Kidney (tissue), 22 donors: ENCODE results near the gene PFDN2. TPM values are rescaled to one million over a fixed set of nuclear protein-coding genes. Genes with fewer than 3 reads are reported as not detected.
A peak's percentile ranks its signal among the peaks of the same experiment; 100 is the strongest.

Experiments
- DNase-seq, 5 donors: peaks; one replicate each; pipeline ENCODE4 v3.0.0-alpha.2; 2013 to 2020
- FAIRE-seq: peaks from 2 replicates; lab custom pipeline; 2012; peaks lifted over from hg19 to GRCh38; lab: Jason Lieb, UNC
- H3K27ac ChIP-seq, 2 donors: one replicate each; pipeline ENCODE4 v1.7.0; 2013; ENCODE audit warnings: low read depth in 2 of 2, low read length in 2 of 2, inconsistent platforms in 1 of 2
- H3K27me3 ChIP-seq: one replicate; pipeline ENCODE4 v1.7.1; 2013; ENCODE audit warnings: low read length, inconsistent platforms; ENCODE audit not compliant: control insufficient read depth, insufficient read depth
- H3K36me3 ChIP-seq, 3 donors: one replicate each; pipeline versions ENCODE4 v1.7.0 to v1.7.1; 2013; ENCODE audit warnings: low read length in 3 of 3, control low read depth in 1 of 3, inconsistent platforms in 1 of 3; ENCODE audit not compliant: insufficient read depth in 3 of 3, control insufficient read depth in 2 of 3
- H3K4me1 ChIP-seq, 3 donors: one replicate each; pipeline versions ENCODE4 v1.7.0 to v1.7.1; 2013; ENCODE audit warnings: low read length in 3 of 3, inconsistent platforms in 1 of 3, low read depth in 1 of 3; ENCODE audit not compliant: control insufficient read depth in 2 of 3, insufficient read depth in 2 of 3
- H3K4me3 ChIP-seq, 3 donors: one replicate each; pipeline versions ENCODE4 v1.7.0 to v1.8.1; 2013; ENCODE audit warnings: low read length in 3 of 3, control low read depth in 1 of 3, inconsistent platforms in 1 of 3
- H3K9ac ChIP-seq, 3 donors: one replicate each; pipeline versions ENCODE4 v1.7.0 to v1.7.1; 2013; ENCODE audit warnings: low read length in 3 of 3, control low read depth in 1 of 3, inconsistent platforms in 1 of 3
- H3K9me3 ChIP-seq, 3 donors: one replicate each; pipeline versions ENCODE4 v1.7.0 to v1.7.1; 2013; ENCODE audit warnings: low read length in 3 of 3, control low read depth in 1 of 3, inconsistent platforms in 1 of 3; ENCODE audit not compliant: control insufficient read depth in 2 of 3, insufficient read depth in 1 of 3
- intact Hi-C: fragments of 100-400 bp; cut with DNase I; formaldehyde crosslinking; loops from one replicate; pipeline ENCODE4 v1.11.1; 2022
- long read RNA-seq, 10 donors: library from polyadenylated mRNA in 1 of 10; unstranded in 1 of 10; transcript quantifications; one replicate each; pipeline ENCODE4 v2.0.0 and lab custom pipeline, GENCODE V29; 2021 to 2026
- polyA plus RNA-seq: library from polyadenylated mRNA; stranded (reverse); fragments of 350-450 nt; fragmentation: Illumina TruSeq; extraction: RNeasy Lipid Tissue Mini Kit (QIAGEN cat#74804); gene quantifications from one replicate; pipeline ENCODE4 v1.2.3, GENCODE V29; 2014; ENCODE audit warnings: low read depth, low replicate concordance; ENCODE audit not compliant: insufficient read depth
- total RNA-seq: library from RNA; stranded (reverse); fragmentation: NEBNext Ultra II Directional; extraction: Animal tissue kit (Norgen Biotek cat#: 25700); gene quantifications from one replicate; pipeline ENCODE4 v1.2.1, GENCODE V29; 2021
- TF ChIP-seq, protein P1 (sequence below): IDR thresholded peaks from 3 replicates; pipeline ENCODE4 v1.5.1; 2012; ENCODE audit warnings: mild to moderate bottlenecking, moderate library complexity, borderline replicate concordance; ENCODE audit not compliant: insufficient read depth; ENCODE audit errors: extremely low read depth
- donor health status: control.
- donor health status: control.
- donor health status: control.
- donor health status: control.
- donor health status: control.
- donor health status: DM: yes; HTN: yes; CAD: no.
- donor health status: Normal renal cell carcinoma (clear cell type).

The PFDN2 gene, protein sequence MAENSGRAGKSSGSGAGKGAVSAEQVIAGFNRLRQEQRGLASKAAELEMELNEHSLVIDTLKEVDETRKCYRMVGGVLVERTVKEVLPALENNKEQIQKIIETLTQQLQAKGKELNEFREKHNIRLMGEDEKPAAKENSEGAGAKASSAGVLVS
- total RNA-seq, result 46.7 TPM
- polyA plus RNA-seq, result 149 TPM
- long read RNA-seq, donor 1, transcript PFDN2-201 (4 exons, 677 nt), result major isoform, 31 of 42 reads
- long read RNA-seq, donor 1, partial matches to known transcripts, result 11 of 42 reads
- long read RNA-seq, donor 1, other reads (novel, unspliced or antisense), result 0 of 42 reads
- long read RNA-seq, donor 2, transcript PFDN2-201 (4 exons, 677 nt), result major isoform, 45 of 64 reads
- long read RNA-seq, donor 2, partial matches to known transcripts, result 18 of 64 reads
- long read RNA-seq, donor 2, other reads (novel, unspliced or antisense), result 0 of 64 reads
- long read RNA-seq, donor 3, transcript PFDN2-201 (4 exons, 677 nt), result major isoform, 32 of 52 reads
- long read RNA-seq, donor 3, partial matches to known transcripts, result 18 of 52 reads
- long read RNA-seq, donor 3, other reads (novel, unspliced or antisense), result 0 of 52 reads
- long read RNA-seq, donor 4, transcript PFDN2-201 (4 exons, 677 nt), result major isoform, 34 of 35 reads
- long read RNA-seq, donor 4, partial matches to known transcripts, result 0 of 35 reads
- long read RNA-seq, donor 4, other reads (novel, unspliced or antisense), result 0 of 35 reads
- long read RNA-seq, donor 5, partial matches to known transcripts, result 0 of 3 reads
- long read RNA-seq, donor 5, other reads (novel, unspliced or antisense), result 0 of 3 reads
- long read RNA-seq, donor 6, transcript PFDN2-201 (4 exons, 677 nt), result major isoform, 87 of 112 reads
- long read RNA-seq, donor 6, partial matches to known transcripts, result 23 of 112 reads
- long read RNA-seq, donor 6, other reads (novel, unspliced or antisense), result 0 of 112 reads
- long read RNA-seq, donor 7, transcript PFDN2-201 (4 exons, 677 nt), result major isoform, 26 of 31 reads
- long read RNA-seq, donor 7, partial matches to known transcripts, result 4 of 31 reads
- long read RNA-seq, donor 7, other reads (novel, unspliced or antisense), result 0 of 31 reads
- long read RNA-seq, donor 8, transcript PFDN2-201 (4 exons, 677 nt), result major isoform, 42 of 68 reads
- long read RNA-seq, donor 8, partial matches to known transcripts, result 22 of 68 reads
- long read RNA-seq, donor 8, other reads (novel, unspliced or antisense), result 0 of 68 reads
- long read RNA-seq, donor 9, transcript PFDN2-201 (4 exons, 677 nt), result major isoform, 32 of 42 reads
- long read RNA-seq, donor 9, partial matches to known transcripts, result 8 of 42 reads
- long read RNA-seq, donor 9, other reads (novel, unspliced or antisense), result 0 of 42 reads
- long read RNA-seq, donor 10, transcript PFDN2-201 (4 exons, 677 nt), result major isoform, 31 of 78 reads
- long read RNA-seq, donor 10, partial matches to known transcripts, result 47 of 78 reads
- long read RNA-seq, donor 10, other reads (novel, unspliced or antisense), result 0 of 78 reads

DNA sequence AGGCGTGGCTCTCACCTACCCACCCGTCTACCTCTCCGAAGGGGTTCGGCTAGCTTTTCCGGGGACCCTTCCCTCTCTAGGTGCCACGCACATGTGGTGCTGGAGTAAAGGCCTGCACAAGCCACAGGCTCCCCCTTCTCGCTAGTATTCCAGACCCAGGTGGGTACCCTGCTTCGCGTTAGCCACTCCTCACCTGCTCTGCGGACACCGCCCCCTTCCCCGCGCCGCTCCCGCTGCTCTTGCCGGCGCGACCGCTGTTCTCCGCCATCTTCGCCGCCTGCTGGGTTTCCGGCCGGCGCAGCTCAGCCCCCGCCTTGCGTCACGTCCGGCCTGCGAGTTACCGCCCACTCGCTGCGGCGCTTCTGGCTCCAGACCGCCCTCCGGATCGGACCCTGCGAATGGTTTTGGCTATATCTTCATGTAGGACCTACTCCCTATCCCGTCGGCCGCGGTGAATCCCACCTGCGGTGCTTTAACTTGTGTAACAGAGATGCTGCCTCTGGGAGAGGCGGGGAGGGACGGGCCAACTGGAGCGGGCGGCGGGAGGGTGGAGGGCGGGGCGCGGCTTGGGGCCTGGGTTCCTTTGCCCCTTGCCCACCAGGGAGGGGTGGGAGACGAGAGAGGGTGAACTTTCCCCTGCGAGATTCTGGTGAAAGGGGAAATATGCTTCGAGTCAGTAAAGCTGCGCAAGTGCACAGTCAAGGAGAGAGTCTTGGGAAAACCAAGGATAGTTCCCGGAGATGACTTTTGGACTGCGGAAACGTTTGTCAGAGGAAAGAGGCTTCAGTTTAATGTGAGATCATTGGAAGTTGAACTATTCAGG, at the start of gene PFDN2, which contains the start of gene NIT1:
TSS of gene PFDN2 (minus strand) at position 279 of the 823 bp plus-strand sequence. CDS start at position 268, 11 bp downstream.
TSS of gene NIT1 (plus strand) at position 347 of the 823 bp plus-strand sequence. CDS start at position 419, 72 bp downstream.
- intact Hi-C loops, result no loop called here
- no peak for FAIRE-seq
- peaks cover 4 to 36% (median 30%) of the 10 kb centered on the region in 3 donors for H3K4me1 ChIP-seq

DNA sequence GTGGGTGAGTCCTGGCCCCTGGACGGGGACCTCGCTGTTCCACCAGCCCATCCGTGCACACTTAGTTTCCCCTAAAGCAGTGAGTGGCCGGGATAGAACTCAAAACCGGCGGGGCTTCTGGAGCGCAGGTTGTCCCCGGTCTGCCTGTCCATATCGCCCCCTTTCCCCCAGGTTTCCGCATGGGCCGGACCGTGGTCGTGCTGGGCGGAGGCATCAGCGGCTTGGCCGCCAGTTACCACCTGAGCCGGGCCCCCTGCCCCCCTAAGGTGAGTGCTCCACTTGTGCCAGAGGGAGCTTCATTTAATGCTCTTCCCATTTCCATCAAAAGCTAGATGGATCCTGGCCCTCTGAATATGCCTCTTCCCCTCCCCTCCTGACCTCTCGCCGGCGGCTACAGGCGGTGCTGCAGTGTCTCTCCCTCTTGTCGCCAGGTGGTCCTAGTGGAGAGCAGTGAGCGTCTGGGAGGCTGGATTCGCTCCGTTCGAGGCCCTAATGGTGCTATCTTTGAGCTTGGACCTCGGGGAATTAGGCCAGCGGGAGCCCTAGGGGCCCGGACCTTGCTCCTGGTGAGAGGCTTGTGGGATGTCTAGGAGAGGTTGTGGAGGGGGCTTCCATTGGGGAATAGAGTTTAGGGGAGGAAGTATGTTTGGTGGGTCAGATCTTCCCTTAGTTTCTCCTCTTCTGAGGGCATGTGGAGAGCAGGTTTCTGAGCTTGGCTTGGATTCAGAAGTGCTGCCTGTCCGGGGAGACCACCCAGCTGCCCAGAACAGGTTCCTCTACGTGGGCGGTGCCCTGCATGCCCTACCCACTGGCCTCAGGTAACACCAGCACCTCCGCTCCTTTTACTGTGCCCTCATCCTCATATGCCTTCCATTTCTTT, 49.1 kb upstream of the PFDN2 start:
- TF ChIP-seq, protein P1, sequence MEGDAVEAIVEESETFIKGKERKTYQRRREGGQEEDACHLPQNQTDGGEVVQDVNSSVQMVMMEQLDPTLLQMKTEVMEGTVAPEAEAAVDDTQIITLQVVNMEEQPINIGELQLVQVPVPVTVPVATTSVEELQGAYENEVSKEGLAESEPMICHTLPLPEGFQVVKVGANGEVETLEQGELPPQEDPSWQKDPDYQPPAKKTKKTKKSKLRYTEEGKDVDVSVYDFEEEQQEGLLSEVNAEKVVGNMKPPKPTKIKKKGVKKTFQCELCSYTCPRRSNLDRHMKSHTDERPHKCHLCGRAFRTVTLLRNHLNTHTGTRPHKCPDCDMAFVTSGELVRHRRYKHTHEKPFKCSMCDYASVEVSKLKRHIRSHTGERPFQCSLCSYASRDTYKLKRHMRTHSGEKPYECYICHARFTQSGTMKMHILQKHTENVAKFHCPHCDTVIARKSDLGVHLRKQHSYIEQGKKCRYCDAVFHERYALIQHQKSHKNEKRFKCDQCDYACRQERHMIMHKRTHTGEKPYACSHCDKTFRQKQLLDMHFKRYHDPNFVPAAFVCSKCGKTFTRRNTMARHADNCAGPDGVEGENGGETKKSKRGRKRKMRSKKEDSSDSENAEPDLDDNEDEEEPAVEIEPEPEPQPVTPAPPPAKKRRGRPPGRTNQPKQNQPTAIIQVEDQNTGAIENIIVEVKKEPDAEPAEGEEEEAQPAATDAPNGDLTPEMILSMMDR, result no peak
- no peaks in the 10 kb centered on the region for H3K27me3 ChIP-seq
- H3K4me3 ChIP-seq, result peak overlapping the region; percentile 88 to 94 (median 91)
- no peaks in the 10 kb centered on the region for H3K9me3 ChIP-seq
- H3K4me1 ChIP-seq, result peaks cover 0 to 8% (median 0%) of the 10 kb centered on the region in 3 donors
- peak; percentile 39 to 82 (median 57) for DNase-seq
- intact Hi-C loops, result no loop called here
- H3K9ac ChIP-seq, result peak overlapping the region; percentile 77 to 91 (median 90)
- peaks cover 4 to 38% (median 12%) of the 10 kb centered on the region in 3 donors for H3K36me3 ChIP-seq
- FAIRE-seq, result no peak
- H3K27ac ChIP-seq, result peak overlapping the region in 1 of 2 donors; percentile 65

More for the DNA sequence above, at the start of gene PFDN2, which contains the start of gene NIT1:
- H3K27ac ChIP-seq, result peak within 1 kb of the TSS; percentile 95 to 98
- no peaks in the 10 kb centered on the region for H3K9me3 ChIP-seq
- peaks cover 3 to 27% (median 21%) of the 10 kb centered on the region in 3 donors for H3K36me3 ChIP-seq
- peak within 1 kb of the TSS; percentile 90 to 100 (median 99) for H3K4me3 ChIP-seq
- H3K9ac ChIP-seq, result peak within 1 kb of the TSS; percentile 67 to 99 (median 98)
- DNase-seq, result peak; percentile 91 to 96 (median 95)
- TF ChIP-seq, protein P1, result peak; percentile 10
- H3K27me3 ChIP-seq, result no peaks in the 10 kb centered on the region
